ENCODE results near the gene RNF113A.

GRCh38 chrX:119895843-119896326 lies 24.4 kb upstream of the RNF113A start, which contains the start of gene AKAP14:
- TF ChIP-seq CTCF (IDR thresholded peaks at IDR 0.05; ENCODE audit: low read depth, low read length, poor library complexity, severe bottlenecking) = no peak
- no peak for TF ChIP-seq EZH2phosphoT487 (IDR thresholded peaks at IDR 0.05; ENCODE audit: borderline replicate concordance, low read length)
